Measurements from ENCODE around the gene RASSF1.

The RASSF1 gene

GRCh38 chr3:50365080-50365841 lies 24.6 kb upstream of the RASSF1 start:
- DNase-seq = peak; percentile 76

- no peak for DNase-seq
These were observed 24.0 kb upstream of the RASSF1 start for GRCh38 chr3:50364573-50365079.

- DNase-seq = no peak
These were observed 19.1 kb upstream of the RASSF1 start for GRCh38 chr3:50359760-50360110.

GRCh38 chr3:50358911-50359759 lies 18.5 kb upstream of the RASSF1 start, which contains the start of gene TMEM115:
TMEM115 (minus strand) TSS chr3:50359521; CDS start chr3:50359063, 458 bp downstream.
- DNase-seq = peak; percentile 91

- DNase-seq = no peak
These were observed 17.8 kb upstream of the RASSF1 start for GRCh38 chr3:50358355-50358910.

- DNase-seq = no peak
These were observed 16.8 kb upstream of the RASSF1 start for GRCh38 chr3:50357481-50357880.

GRCh38 chr3:50356553-50356952 lies 15.9 kb upstream of the RASSF1 start:
- no peak for DNase-seq

GRCh38 chr3:50355829-50356552 lies 15.4 kb upstream of the RASSF1 start:
- no peak for DNase-seq

GRCh38 chr3:50354850-50355249 lies 14.2 kb upstream of the RASSF1 start:
- DNase-seq = no peak

- DNase-seq = no peak
These were observed 13.6 kb upstream of the RASSF1 start for GRCh38 chr3:50354186-50354764.

GRCh38 chr3:50353245-50354004 lies 12.8 kb upstream of the RASSF1 start:
- no peak for DNase-seq

GRCh38 chr3:50352781-50353180 lies 12.1 kb upstream of the RASSF1 start:
- peak; percentile 8 for DNase-seq

GRCh38 chr3:50351323-50351697 lies 10.7 kb upstream of the RASSF1 start:
- DNase-seq = no peak

- DNase-seq = peak; percentile 85
These were observed 10.1 kb upstream of the RASSF1 start, which contains the start of the genes CYB561D2 and NPRL2 for GRCh38 chr3:50350527-50351322. CYB561D2 (plus strand) TSS chr3:50350862; CDS start chr3:50351434, 572 bp downstream. NPRL2 (minus strand) TSS chr3:50350775; CDS start chr3:50350652, 123 bp downstream.

GRCh38 chr3:50350213-50350526 lies 9.5 kb upstream of the RASSF1 start:
- no peak for DNase-seq

GRCh38 chr3:50347187-50347813 lies 6.7 kb upstream of the RASSF1 start:
- peak; percentile 49 for DNase-seq

- peak; percentile 26 for DNase-seq
These were observed 5.1 kb upstream of the RASSF1 start, which contains the start of gene ZMYND10 for GRCh38 chr3:50345586-50346234. ZMYND10 (minus strand) TSS chr3:50345732; CDS start chr3:50345579, 153 bp downstream.

GRCh38 chr3:50345008-50345407 lies 4.4 kb upstream of the RASSF1 start:
- no peak for DNase-seq

- no peak for DNase-seq
These were observed 2.4 kb upstream of the RASSF1 start for GRCh38 chr3:50342813-50343633.
